Ascending aorta (tissue), 2 donors: ENCODE results near the gene PON2. TPM values are rescaled to one million over a fixed set of nuclear protein-coding genes. Genes with fewer than 3 reads are reported as not detected.

Experiments
- DNase-seq, 2 donors: peaks; one replicate each; pipeline ENCODE4 v3.0.0-alpha.2; 2019; ENCODE audit warnings: low spot score in 2 of 2
- H3K27ac ChIP-seq, 2 donors: fragments of 200-600 bp; sonication (generic); one replicate each; pipeline ENCODE4 v1.5.1; 2016 to 2017; ENCODE audit warnings: mild to moderate bottlenecking in 1 of 2
- H3K27me3 ChIP-seq: fragments of 200-600 bp; sonication (generic); one replicate; pipeline ENCODE4 v1.5.1; 2017
- H3K36me3 ChIP-seq, 2 donors: fragments of 200-600 bp; sonication (generic); one replicate each; pipeline ENCODE4 v1.5.1; 2016
- H3K4me1 ChIP-seq, 2 donors: fragments of 200-600 bp; sonication (generic); one replicate each; pipeline ENCODE4 v1.5.1; 2016 to 2017; ENCODE audit warnings: mild to moderate bottlenecking in 1 of 2
- H3K4me3 ChIP-seq, 2 donors: fragments of 200-600 bp; sonication (generic); one replicate each; pipeline ENCODE4 v1.5.1; 2016 to 2017; ENCODE audit warnings: mild to moderate bottlenecking in 1 of 2
- H3K9me3 ChIP-seq, 2 donors: fragments of 200-600 bp; sonication (generic); one replicate each; pipeline ENCODE4 v1.5.1; 2016
- CTCF ChIP-seq, 3 experiments: fragments of 200-600 bp in 2 of 3; fragments of 450-650 bp in 1 of 3; sonication (generic) in 2 of 3; IDR thresholded peaks; one replicate each; pipeline ENCODE4 v1.5.1; 2016 to 2019; ENCODE audit warnings: antibody characterized with exemption in 3 of 3, mild to moderate bottlenecking in 1 of 3, moderate library complexity in 1 of 3
- intact Hi-C: fragments of 100-400 bp; cut with DNase I; formaldehyde crosslinking; loops from one replicate; pipeline ENCODE4 v1.15.1; 2023
- total RNA-seq: library from RNA; depleted of rRNA; stranded (reverse); fragments of >200 nt; gene quantifications from one replicate; pipeline ENCODE4 v1.1.0, GENCODE V29; 2016

The PON2 gene
- total RNA-seq, 1 donor from 2014 or later: 59.8 TPM

- TF ChIP-seq CTCF (IDR thresholded peaks at IDR 0.05): no peak
- no peak overlapping the region for H3K27ac ChIP-seq
- H3K27me3 ChIP-seq: no peaks in the 10 kb centered on the region
- H3K4me3 ChIP-seq: no peak overlapping the region
- no peak for DNase-seq
- H3K36me3 ChIP-seq: no peaks in the 10 kb centered on the region
- H3K9me3 ChIP-seq: no peaks in the 10 kb centered on the region
- H3K4me1 ChIP-seq: no peaks in the 10 kb centered on the region
- intact Hi-C loops: no loop called here
These were observed 19.7 kb upstream of the PON2 start for GRCh38 chr7:95454438-95455045.

- no peaks in the 10 kb centered on the region for H3K9me3 ChIP-seq
- H3K4me3 ChIP-seq: no peak overlapping the region
- H3K27me3 ChIP-seq: no peaks in the 10 kb centered on the region
- intact Hi-C loops: no loop called here
- no peak overlapping the region for H3K27ac ChIP-seq
- no peak for DNase-seq
- TF ChIP-seq CTCF (IDR thresholded peaks at IDR 0.05): no peak
- H3K4me1 ChIP-seq: no peaks in the 10 kb centered on the region
- no peaks in the 10 kb centered on the region for H3K36me3 ChIP-seq
These were observed 11.8 kb upstream of the PON2 start for GRCh38 chr7:95446618-95447017.

GRCh38 chr7:95444796-95445195 lies 10.0 kb upstream of the PON2 start:
- Histone ChIP-seq H3K36me3 (no peaks in the 10 kb centered on the region), H3K4me1 (no peaks in the 10 kb centered on the region), H3K4me3 (no peak overlapping the region), H3K27ac (no peak overlapping the region), H3K9me3 (no peaks in the 10 kb centered on the region), H3K27me3 (no peaks in the 10 kb centered on the region)
- no peak for DNase-seq
- TF ChIP-seq CTCF (IDR thresholded peaks at IDR 0.05): no peak
- intact Hi-C loops: no loop called here

GRCh38 chr7:95441042-95441823 lies 6.4 kb upstream of the PON2 start:
- Histone ChIP-seq H3K9me3 (no peaks in the 10 kb centered on the region), H3K27ac (no peak overlapping the region), H3K4me1 (no peaks in the 10 kb centered on the region), H3K36me3 (no peaks in the 10 kb centered on the region), H3K4me3 (no peak overlapping the region), H3K27me3 (no peaks in the 10 kb centered on the region)
- no peak for DNase-seq
- intact Hi-C loops: no loop called here
- no peak for TF ChIP-seq CTCF (IDR thresholded peaks at IDR 0.05)

GRCh38 chr7:95440394-95441038 lies 5.7 kb upstream of the PON2 start:
- H3K4me1 ChIP-seq: peaks cover 0 to under 1% of the 10 kb centered on the region in 2 donors
- no peaks in the 10 kb centered on the region for H3K9me3 ChIP-seq
- TF ChIP-seq CTCF (IDR thresholded peaks at IDR 0.05): no peak
- no peaks in the 10 kb centered on the region for H3K36me3 ChIP-seq
- H3K27ac ChIP-seq: no peak overlapping the region
- DNase-seq: no peak
- no peaks in the 10 kb centered on the region for H3K27me3 ChIP-seq
- no peak overlapping the region for H3K4me3 ChIP-seq
- intact Hi-C loops: no loop called here
